Measurements from ENCODE around the gene RAP1GAP2.

Gene RAP1GAP2

GRCh38 chr17:2967515-2967914 is 171.3 kb downstream of the RAP1GAP2 start:
- DNase-seq (ENCODE audit: low spot score) = no peak
- TF ChIP-seq CTCF (IDR thresholded peaks at IDR 0.05; ENCODE audit: borderline replicate concordance, control extremely low read depth, extremely low read depth, insufficient read depth, missing control alignments) = no peak
- in situ Hi-C loops (cut with MboI; ENCODE audit: low sequenced_read_pairs, unreplicated experiment) = no loop called here

- no peak for TF ChIP-seq CTCF (IDR thresholded peaks at IDR 0.05; ENCODE audit: borderline replicate concordance, control extremely low read depth, extremely low read depth, insufficient read depth, missing control alignments)
- DNase-seq (ENCODE audit: low spot score) = no peak
- in situ Hi-C loops (cut with MboI; ENCODE audit: low sequenced_read_pairs, unreplicated experiment) = no loop called here
These were observed 175.6 kb downstream of the RAP1GAP2 start for GRCh38 chr17:2971851-2972250.

- DNase-seq (ENCODE audit: low spot score) = no peak
- no peak for TF ChIP-seq CTCF (IDR thresholded peaks at IDR 0.05; ENCODE audit: borderline replicate concordance, control extremely low read depth, extremely low read depth, insufficient read depth, missing control alignments)
- in situ Hi-C loops (cut with MboI; ENCODE audit: low sequenced_read_pairs, unreplicated experiment) = no loop called here
These were observed 176.5 kb downstream of the RAP1GAP2 start for GRCh38 chr17:2972749-2973148.

GRCh38 chr17:2974347-2974746 is 178.1 kb downstream of the RAP1GAP2 start:
- no peak for TF ChIP-seq CTCF (IDR thresholded peaks at IDR 0.05; ENCODE audit: borderline replicate concordance, control extremely low read depth, extremely low read depth, insufficient read depth, missing control alignments)
- in situ Hi-C loops (cut with MboI; ENCODE audit: low sequenced_read_pairs, unreplicated experiment) = no loop called here
- no peak for DNase-seq (ENCODE audit: low spot score)

GRCh38 chr17:2975469-2975958 is 179.3 kb downstream of the RAP1GAP2 start:
- in situ Hi-C loops (cut with MboI; ENCODE audit: low sequenced_read_pairs, unreplicated experiment) = no loop called here
- TF ChIP-seq CTCF (IDR thresholded peaks at IDR 0.05; ENCODE audit: borderline replicate concordance, control extremely low read depth, extremely low read depth, insufficient read depth, missing control alignments) = no peak
- no peak for DNase-seq (ENCODE audit: low spot score)

- no peak for DNase-seq (ENCODE audit: low spot score)
- in situ Hi-C loops (cut with MboI; ENCODE audit: low sequenced_read_pairs, unreplicated experiment) = no loop called here
- no peak for TF ChIP-seq CTCF (IDR thresholded peaks at IDR 0.05; ENCODE audit: borderline replicate concordance, control extremely low read depth, extremely low read depth, insufficient read depth, missing control alignments)
These were observed 180.9 kb downstream of the RAP1GAP2 start for GRCh38 chr17:2977157-2977556.

- TF ChIP-seq CTCF (IDR thresholded peaks at IDR 0.05; ENCODE audit: borderline replicate concordance, control extremely low read depth, extremely low read depth, insufficient read depth, missing control alignments) = no peak
- in situ Hi-C loops (cut with MboI; ENCODE audit: low sequenced_read_pairs, unreplicated experiment) = no loop called here
- no peak for DNase-seq (ENCODE audit: low spot score)
These were observed 181.9 kb downstream of the RAP1GAP2 start for GRCh38 chr17:2978116-2978515.
